CD4-positive, alpha-beta memory T cell (primary cell): ENCODE measurements around the gene BICC1. TPM values are rescaled to one million over a fixed set of nuclear protein-coding genes. Genes with fewer than 3 reads are reported as not detected.

Source experiments
- CTCF ChIA-PET: fragments of 350-600 bp; sonication (Branson Sonifier 250); formaldehyde crosslinking; loops from one replicate; lab custom pipeline; 2021; ENCODE audit warnings: inconsistent platforms; ENCODE audit not compliant: partially characterized antibody; lab: Charles Lee
- POLR2A ChIA-PET: fragments of 350-600 bp; sonication (Branson Sonifier 250); formaldehyde crosslinking; loops from one replicate; lab custom pipeline; 2021; ENCODE audit not compliant: partially characterized antibody; lab: Charles Lee
- DNase-seq, 5 donors: peaks; one replicate each; pipeline versions ENCODE4 v3.0.0 to v3.0.0-alpha.2; 2020 to 2022; ENCODE audit warnings: mixed read lengths in 1 of 5
- H3K27ac ChIP-seq: one replicate; pipeline ENCODE4 v1.7.0; 2013; ENCODE audit warnings: low read depth, low read length
- H3K27me3 ChIP-seq: 2 replicates; pipeline ENCODE4 v1.7.0; 2013; ENCODE audit warnings: mild to moderate bottlenecking, low read length, moderate library complexity; ENCODE audit not compliant: insufficient read depth
- H3K36me3 ChIP-seq: 2 replicates; pipeline ENCODE4 v1.7.0; 2013; ENCODE audit warnings: mild to moderate bottlenecking, low read length, moderate library complexity; ENCODE audit not compliant: insufficient read depth
- H3K4me1 ChIP-seq: 2 replicates; pipeline ENCODE4 v1.7.0; 2013; ENCODE audit warnings: mild to moderate bottlenecking, low read length, moderate library complexity; ENCODE audit not compliant: insufficient read depth
- H3K4me3 ChIP-seq, 2 donors: one replicate each; pipeline ENCODE4 v1.7.0; 2013; ENCODE audit warnings: low read length in 2 of 2, mild to moderate bottlenecking in 1 of 2
- H3K9me3 ChIP-seq, 2 donors: one replicate each; pipeline ENCODE4 v1.7.0; 2013; ENCODE audit warnings: low read length in 2 of 2, control low read depth in 1 of 2; ENCODE audit not compliant: control insufficient read depth in 1 of 2
- H3K27ac Mint-ChIP-seq, 7 donors: one replicate each; pipeline ENCODE4 v1.8.0; 2020 to 2021; ENCODE audit warnings: mixed read lengths in 7 of 7, mild to moderate bottlenecking in 6 of 7, inconsistent platforms in 3 of 7, moderate library complexity in 3 of 7
- H3K27me3 Mint-ChIP-seq, 2 donors: one replicate each; pipeline ENCODE4 v1.8.0; 2020 to 2021; ENCODE audit warnings: mixed read lengths in 2 of 2
- H3K36me3 Mint-ChIP-seq, 2 donors: one replicate each; pipeline ENCODE4 v1.8.0; 2020 to 2021; ENCODE audit warnings: mixed read lengths in 2 of 2, inconsistent platforms in 1 of 2, mild to moderate bottlenecking in 1 of 2
- H3K4me1 Mint-ChIP-seq, 4 donors: one replicate each; pipeline ENCODE4 v1.8.0; 2020 to 2021; ENCODE audit warnings: mixed read lengths in 4 of 4, mild to moderate bottlenecking in 1 of 4
- H3K4me3 Mint-ChIP-seq, 8 donors: one replicate each; pipeline ENCODE4 v1.8.0; 2020 to 2021; ENCODE audit warnings: mixed read lengths in 8 of 8, mild to moderate bottlenecking in 7 of 8, moderate library complexity in 6 of 8, inconsistent platforms in 3 of 8
- H3K9me3 Mint-ChIP-seq, 8 donors: one replicate each; pipeline ENCODE4 v1.8.0; 2020 to 2021; ENCODE audit warnings: mixed read lengths in 8 of 8, mild to moderate bottlenecking in 5 of 8, inconsistent platforms in 3 of 8, moderate library complexity in 1 of 8
- intact Hi-C: fragments of 100-400 bp; cut with micrococcal nuclease; formaldehyde crosslinking; loops from one replicate; pipeline ENCODE4 v1.15.1; 2023
- polyA plus RNA-seq, 2 donors: library from polyadenylated mRNA; unstranded; fragments of 300-500 nt; fragmentation: Illumina TruSeq; gene quantifications; one replicate each; pipeline ENCODE4 v1.2.3, GENCODE V29; 2021
- total RNA-seq, 2 experiments: library from RNA; stranded (reverse); gene quantifications; one replicate each; pipeline ENCODE4 v1.2.3, GENCODE V29; 2021

Gene BICC1
- total and polyA plus RNA-seq, 4 experiments from 2014 or later: not detected

- POLR2A ChIA-PET: no interaction called here
- Histone ChIP-seq H3K4me3 (no peak overlapping the region), H3K27ac (no peak overlapping the region), H3K27me3 (no peaks in the 10 kb centered on the region), H3K9me3 (no peaks in the 10 kb centered on the region), H3K36me3 (no peaks in the 10 kb centered on the region), H3K4me1 (no peaks in the 10 kb centered on the region)
- intact Hi-C loops: no loop called here
- Mint-ChIP-seq H3K27me3 (no peaks in the 10 kb centered on the region), H3K4me1 (no peaks in the 10 kb centered on the region), H3K27ac (no peak overlapping the region), H3K4me3 (no peak overlapping the region), H3K36me3 (no peaks in the 10 kb centered on the region), H3K9me3 (peaks cover 0 to 2% (median 0%) of the 10 kb centered on the region in 8 donors)
- DNase-seq: no peak
- CTCF ChIA-PET: no interaction called here
These were observed 360.5 kb downstream of the BICC1 start for GRCh38 chr10:58873161-58873560.

Other genes starting within 250 kb of the BICC1 start
- 1 to 10 TPM; 6.1 to 6.5 TPM for gene IPMK, start 245.0 kb upstream of the BICC1 start, total RNA-seq
- 1 to 10 TPM; 1.2 to 2.0 TPM for gene IPMK, start 245.0 kb upstream of the BICC1 start, polyA plus RNA-seq
- 10 to 100 TPM; 13.7 to 15.8 TPM for gene CISD1, start 243.7 kb upstream of the BICC1 start, total RNA-seq
- gene CISD1, start 243.7 kb upstream of the BICC1 start, polyA plus RNA-seq: 10 to 100 TPM; 48.9 to 61.1 TPM
- gene UBE2D1, start 177.9 kb upstream of the BICC1 start, total RNA-seq: 10 to 100 TPM; 13.4 to 13.6 TPM
- gene UBE2D1, start 177.9 kb upstream of the BICC1 start, polyA plus RNA-seq: 10 to 100 TPM; 20.8 to 23.4 TPM
- 10 to 100 TPM; 45.6 to 52.1 TPM for gene TFAM, start 127.5 kb upstream of the BICC1 start, total RNA-seq
- 10 to 100 TPM; 28.5 to 42.6 TPM for gene TFAM, start 127.5 kb upstream of the BICC1 start, polyA plus RNA-seq